Calu3 (cell line): ENCODE data around the gene RCOR2. TPM values are rescaled to one million over a fixed set of nuclear protein-coding genes. Genes with fewer than 3 reads are reported as not detected.

Experiments used
- BruUV-seq: library from RNA; stranded (reverse); fragments of 400-500 nt; replicated peaks from 2 replicates; lab custom pipeline; 2021; lab: Mats Ljungman, UMichigan
- CTCF ChIA-PET: fragments of 300-600 bp; sonication (Branson Sonifier 250); formaldehyde crosslinking; loops from one replicate; lab custom pipeline; 2022; ENCODE audit warnings: antibody characterized with exemption; lab: Charles Lee
- DNase-seq: peaks from one replicate; pipeline ENCODE4 v3.0.0; 2022
- H3K27ac Mint-ChIP-seq: one replicate; pipeline ENCODE4 v1.8.0; 2022; ENCODE audit warnings: mixed read lengths; ENCODE audit not compliant: unreplicated experiment
- H3K27me3 Mint-ChIP-seq: one replicate; pipeline ENCODE4 v1.8.0; 2022; ENCODE audit warnings: mixed read lengths; ENCODE audit not compliant: unreplicated experiment
- H3K36me3 Mint-ChIP-seq: one replicate; pipeline ENCODE4 v1.8.0; 2022; ENCODE audit warnings: mild to moderate bottlenecking, moderate library complexity, mixed read lengths; ENCODE audit not compliant: insufficient read depth, unreplicated experiment
- H3K4me1 Mint-ChIP-seq: one replicate; pipeline ENCODE4 v1.8.0; 2022; ENCODE audit warnings: mild to moderate bottlenecking, low read depth, mixed read lengths; ENCODE audit not compliant: unreplicated experiment
- H3K4me3 Mint-ChIP-seq: one replicate; pipeline ENCODE4 v1.8.0; 2022; ENCODE audit warnings: mild to moderate bottlenecking, low read depth, moderate library complexity, mixed read lengths; ENCODE audit not compliant: unreplicated experiment
- H3K9me3 Mint-ChIP-seq: one replicate; pipeline ENCODE4 v1.8.0; 2022; ENCODE audit warnings: low read depth, mixed read lengths; ENCODE audit not compliant: unreplicated experiment
- CTCF ChIP-seq: fragments of 200-600 bp; IDR thresholded peaks from one replicate; pipeline ENCODE4 v1.8.0; 2022; ENCODE audit warnings: antibody characterized with exemption; ENCODE audit not compliant: unreplicated experiment
- intact Hi-C: fragments of 100-400 bp; cut with micrococcal nuclease; formaldehyde crosslinking; loops from one replicate; pipeline ENCODE4 v1.10.0; 2022; ENCODE audit not compliant: unreplicated experiment
- total RNA-seq: library from RNA; stranded (reverse); gene quantifications from 2 replicates; pipeline ENCODE4 v1.2.3, GENCODE V29; 2022

Gene RCOR2
- total RNA-seq, 1 experiment from 2014 or later = 0.26 TPM

- H3K27ac Mint-ChIP-seq = no peak overlapping the region
- H3K4me1 Mint-ChIP-seq = peaks cover 8% of the 10 kb centered on the region
- peaks cover 78% of the 10 kb centered on the region for H3K27me3 Mint-ChIP-seq
- no TSS peak for BruUV-seq
- intact Hi-C loops = no loop called here
- no peak overlapping the region for H3K4me3 Mint-ChIP-seq
- H3K36me3 Mint-ChIP-seq = peaks cover 6% of the 10 kb centered on the region
- H3K9me3 Mint-ChIP-seq = no peaks in the 10 kb centered on the region
- DNase-seq = no peak
- no peak for TF ChIP-seq CTCF
- CTCF ChIA-PET = interaction anchor here (0.6 kb wide), 1 partner anchor 12 kb away, joined by 3 read pairs; no protein-coding TSS in a partner anchor
Observed at GRCh38 chr11:63922673-63923192, 5.8 kb upstream of the RCOR2 start.

DNA sequence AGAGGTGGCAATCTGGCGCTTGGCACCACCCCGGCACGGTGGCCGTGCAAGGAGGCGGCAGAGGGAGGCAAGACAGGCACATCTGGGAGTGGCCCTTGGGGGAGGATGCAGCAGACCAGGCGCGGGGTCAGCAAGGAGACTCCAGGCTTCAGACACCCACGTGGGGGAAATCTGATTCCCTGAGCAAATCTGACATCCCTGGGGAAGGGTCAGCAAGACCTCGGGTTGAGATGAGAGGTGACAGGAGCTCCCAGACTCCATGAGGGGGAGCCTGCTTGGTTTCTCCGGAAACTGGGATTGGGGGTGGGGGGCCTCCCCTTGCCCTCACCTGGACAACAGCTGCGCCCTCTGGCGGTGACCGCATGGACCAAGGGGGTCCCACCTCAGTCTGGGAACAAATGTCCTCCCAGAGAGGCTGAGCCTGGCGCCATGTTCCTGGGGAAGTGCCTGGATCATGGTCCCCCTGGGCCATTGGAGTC lies 4.0 kb upstream of the RCOR2 start:
- CTCF ChIA-PET = interaction anchor here (0.6 kb wide), 1 partner anchor 70 kb away, joined by 3 read pairs; no protein-coding TSS in a partner anchor
- intact Hi-C loops = no loop called here
- Mint-ChIP-seq H3K9me3 (no peaks in the 10 kb centered on the region), H3K4me1 (peaks cover 8% of the 10 kb centered on the region), H3K27me3 (peaks cover 78% of the 10 kb centered on the region), H3K4me3 (no peak overlapping the region), H3K36me3 (peaks cover 12% of the 10 kb centered on the region), H3K27ac (no peak overlapping the region)
- no peak for DNase-seq
- no peak for TF ChIP-seq CTCF
- BruUV-seq = no TSS peak

DNA sequence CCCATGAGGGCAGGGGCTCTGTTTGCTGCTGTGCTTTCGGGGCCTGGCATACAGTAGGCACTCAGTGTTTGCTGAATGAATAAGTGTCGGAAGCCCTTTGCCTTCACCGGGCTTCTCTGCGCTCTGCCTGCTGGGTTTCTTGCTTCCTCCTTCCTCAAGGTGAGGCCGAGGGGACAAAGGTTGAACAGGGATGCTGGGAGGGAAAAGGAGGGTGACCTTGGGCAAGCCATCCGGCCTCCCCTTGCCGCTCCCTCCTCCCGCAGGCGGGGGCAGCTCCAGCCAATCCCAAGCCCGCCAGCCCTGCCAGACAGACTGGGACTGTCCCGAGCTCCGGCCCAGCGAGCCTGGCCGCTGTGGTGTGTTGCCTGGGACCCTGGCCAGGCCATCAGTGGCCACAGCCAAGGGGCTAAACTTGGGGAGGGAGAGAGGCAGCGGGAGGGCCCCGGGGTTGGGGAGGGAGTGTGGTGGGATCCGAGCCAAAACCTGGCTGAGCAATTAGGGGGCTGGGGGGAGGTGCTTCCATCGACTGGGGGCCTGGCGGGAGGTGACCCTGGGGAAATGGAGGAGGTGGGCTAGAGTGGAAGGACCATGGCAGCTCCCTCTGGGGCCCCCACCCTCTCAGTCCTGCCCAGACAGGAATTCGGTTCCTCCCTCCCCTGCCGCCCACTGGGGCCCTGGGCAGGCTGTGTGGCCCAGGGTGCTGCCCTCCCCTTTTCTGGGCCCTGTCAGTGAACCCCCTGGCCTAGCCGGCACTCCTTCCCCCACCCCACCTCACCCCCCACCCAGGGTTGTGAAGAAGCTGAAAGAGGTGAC lies 3.4 kb upstream of the RCOR2 start:
- no TSS peak for BruUV-seq
- Mint-ChIP-seq H3K4me1 (peaks cover 8% of the 10 kb centered on the region), H3K4me3 (peak overlapping the region; percentile 70), H3K9me3 (no peaks in the 10 kb centered on the region), H3K36me3 (peaks cover 12% of the 10 kb centered on the region), H3K27me3 (peaks cover 78% of the 10 kb centered on the region), H3K27ac (no peak overlapping the region)
- intact Hi-C loops = no loop called here
- DNase-seq = no peak
- no peak for TF ChIP-seq CTCF
- CTCF ChIA-PET = interaction anchor here (0.6 kb wide), 1 partner anchor 70 kb away, joined by 3 read pairs; no protein-coding TSS in a partner anchor

- CTCF ChIA-PET = no interaction called here
- Mint-ChIP-seq H3K27me3 (peaks cover 78% of the 10 kb centered on the region), H3K36me3 (peaks cover 17% of the 10 kb centered on the region), H3K4me3 (peak overlapping the region; percentile 70), H3K27ac (no peak overlapping the region), H3K4me1 (peaks cover 8% of the 10 kb centered on the region), H3K9me3 (no peaks in the 10 kb centered on the region)
- no TSS peak for BruUV-seq
- peak; percentile 17 for DNase-seq
- no peak for TF ChIP-seq CTCF
- intact Hi-C loops = no loop called here
Observed at GRCh38 chr11:63919267-63920125, 2.5 kb upstream of the RCOR2 start.
